Right atrium auricular region (tissue), 2 donors: ENCODE results near the gene NUDT8. TPM values are rescaled to one million over a fixed set of nuclear protein-coding genes. Genes with fewer than 3 reads are reported as not detected.
"Not testable (repeated sequence)": the region's sequence is repeated elsewhere in the genome, so short reads cannot be mapped to it uniquely, and the experiment has no call there.

ENCODE experiments used
- DNase-seq: peaks from one replicate; pipeline ENCODE4 v3.0.0-alpha.2; 2019; ENCODE audit warnings: low spot score
- H3K27ac ChIP-seq, 2 donors: fragments of 200-600 bp; sonication (generic); 1 replicate in 1 of 2; 2 replicates in 1 of 2; pipeline ENCODE4 v1.5.1; 2016 to 2019
- H3K27me3 ChIP-seq, 2 donors: fragments of 200-600 bp; sonication (generic); one replicate each; pipeline versions ENCODE4 v1.5.1 to v1.6.0; 2017 to 2019
- H3K36me3 ChIP-seq: fragments of 200-600 bp; sonication (generic); one replicate; pipeline ENCODE4 v1.5.1; 2016
- H3K4me1 ChIP-seq, 2 donors: fragments of 200-600 bp; sonication (generic); one replicate each; pipeline versions ENCODE4 v1.5.1 to v1.6.0; 2017 to 2019
- H3K4me3 ChIP-seq, 2 donors: fragments of 200-600 bp; sonication (generic); 1 replicate in 1 of 2; 2 replicates in 1 of 2; pipeline ENCODE4 v1.5.1; 2017 to 2019; ENCODE audit warnings: mild to moderate bottlenecking in 1 of 2, moderate library complexity in 1 of 2
- H3K9me3 ChIP-seq, 2 donors: fragments of 200-600 bp; sonication (generic); one replicate each; pipeline ENCODE4 v1.5.1; 2019
- CTCF ChIP-seq, 2 donors: fragments of 200-600 bp; sonication (generic); IDR thresholded peaks; one replicate each; pipeline ENCODE4 v1.5.1; 2019; ENCODE audit warnings: antibody characterized with exemption in 2 of 2
- total RNA-seq, 2 donors: library from RNA; depleted of rRNA; stranded (reverse); fragments of >200 nt; gene quantifications; one replicate each; pipeline ENCODE4 v1.1.0, GENCODE V29; 2016

The NUDT8 gene
- total RNA-seq, 2 donors from 2014 or later: 29.8 to 78.6 TPM

- no peaks in the 10 kb centered on the region for H3K36me3 ChIP-seq
- no peak for TF ChIP-seq CTCF (IDR thresholded peaks at IDR 0.05)
- H3K4me3 ChIP-seq: no peak overlapping the region
- H3K9me3 ChIP-seq: no peaks in the 10 kb centered on the region
- no peak for DNase-seq
- peaks cover 0 to 31% of the 10 kb centered on the region in 2 donors for H3K4me1 ChIP-seq
- no peaks in the 10 kb centered on the region for H3K27me3 ChIP-seq
- H3K27ac ChIP-seq: no peak overlapping the region
Measured at GRCh38 chr11:67626970-67627369, 2.8 kb downstream of the NUDT8 start.

GRCh38 chr11:67626131-67626833 is 3.5 kb downstream of the NUDT8 start:
- not testable (repeated sequence) for H3K27me3 ChIP-seq, H3K9me3 ChIP-seq, DNase-seq, H3K36me3 ChIP-seq, H3K27ac ChIP-seq, H3K4me3 ChIP-seq
- peaks cover 0 to 31% of the 10 kb centered on the region in 2 donors for H3K4me1 ChIP-seq

- not testable (repeated sequence) for DNase-seq, H3K27ac ChIP-seq, H3K4me3 ChIP-seq, H3K36me3 ChIP-seq, H3K9me3 ChIP-seq, H3K27me3 ChIP-seq
- H3K4me1 ChIP-seq: peaks cover 0 to 14% of the 10 kb centered on the region in 2 donors
Measured at GRCh38 chr11:67623795-67624194, 5.9 kb downstream of the NUDT8 start.

- H3K4me3 ChIP-seq, H3K27ac ChIP-seq, H3K9me3 ChIP-seq, H3K27me3 ChIP-seq, H3K36me3 ChIP-seq, H3K4me1 ChIP-seq, DNase-seq: not testable (repeated sequence)
Measured at GRCh38 chr11:67622905-67623304, 6.8 kb downstream of the NUDT8 start.

- DNase-seq, H3K27me3 ChIP-seq, H3K9me3 ChIP-seq, H3K36me3 ChIP-seq, H3K27ac ChIP-seq, H3K4me3 ChIP-seq, H3K4me1 ChIP-seq: not testable (repeated sequence)
Measured at GRCh38 chr11:67621928-67622327, 7.8 kb downstream of the NUDT8 start.

- DNase-seq, H3K27ac ChIP-seq, H3K36me3 ChIP-seq, H3K27me3 ChIP-seq, H3K9me3 ChIP-seq, H3K4me3 ChIP-seq: not testable (repeated sequence)
- peaks cover 0 to 14% of the 10 kb centered on the region in 2 donors for H3K4me1 ChIP-seq
Measured at GRCh38 chr11:67620621-67621020, 9.1 kb downstream of the NUDT8 start.

GRCh38 chr11:67619683-67620618 is 9.8 kb downstream of the NUDT8 start:
- not testable (repeated sequence) for DNase-seq, H3K4me3 ChIP-seq, H3K9me3 ChIP-seq, H3K27ac ChIP-seq, H3K27me3 ChIP-seq, H3K36me3 ChIP-seq
- peaks cover 0 to 20% of the 10 kb centered on the region in 2 donors for H3K4me1 ChIP-seq

GRCh38 chr11:67618901-67619659 is 10.7 kb downstream of the NUDT8 start:
- H3K36me3 ChIP-seq, H3K27me3 ChIP-seq, H3K9me3 ChIP-seq, H3K4me3 ChIP-seq, DNase-seq, H3K27ac ChIP-seq: not testable (repeated sequence)
- H3K4me1 ChIP-seq: peaks cover 0 to 29% of the 10 kb centered on the region in 2 donors
